NCI-H2171 (cell line): ENCODE measurements around the gene SOX5.
"Not testable (repeated sequence)": the region's sequence is repeated elsewhere in the genome, so short reads cannot be mapped to it uniquely, and the experiment has no call there.

Experiments
- DNase-seq: peaks from one replicate; lab custom pipeline; 2025; lab: John Stamatoyannopoulos, UW

The SOX5 gene

GRCh38 chr12:23831739-23832138 is 117.7 kb downstream of the SOX5 start:
- DNase-seq, result no peak

DNA sequence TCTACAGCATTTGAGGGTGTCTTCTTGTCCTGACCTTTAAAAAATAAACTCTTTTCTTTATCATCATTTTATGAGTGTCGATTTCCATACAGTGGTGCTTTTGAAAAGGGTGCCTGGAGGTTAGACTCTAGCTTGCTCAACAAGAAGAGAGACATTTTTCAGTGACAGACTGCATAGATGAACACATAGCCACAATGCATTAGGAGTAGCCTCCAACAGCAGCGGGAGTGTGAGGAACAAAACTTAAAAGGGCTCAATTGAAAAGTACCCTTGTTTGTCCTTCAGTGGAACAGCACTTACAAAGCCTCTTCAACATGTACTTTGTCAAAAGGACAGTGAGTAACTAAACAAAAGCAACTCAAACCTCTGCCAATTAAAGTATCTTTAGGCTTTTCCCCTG is 119.3 kb downstream of the SOX5 start:
- no peak for DNase-seq

DNA sequence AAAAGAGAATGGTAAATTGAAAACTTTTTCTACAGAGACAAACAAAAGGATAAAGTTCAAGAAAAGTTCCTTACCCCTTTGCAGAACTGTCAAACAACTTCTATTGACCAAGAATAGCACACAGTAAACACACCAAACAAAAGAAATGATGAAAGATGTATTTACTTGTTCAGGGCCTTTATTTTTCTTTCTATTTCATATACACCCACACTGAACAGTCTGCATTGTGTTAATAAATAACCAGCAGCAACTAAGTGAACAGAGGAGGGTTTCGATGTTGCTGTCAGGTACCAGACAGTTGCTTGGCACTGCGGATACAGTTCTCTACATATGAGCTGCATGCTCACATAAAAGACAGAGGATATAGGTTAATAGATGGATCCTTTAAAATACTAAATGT is 122.1 kb downstream of the SOX5 start:
- DNase-seq, result no peak

- DNase-seq, result not testable (repeated sequence)
Measured at GRCh38 chr12:23825124-23825523, 124.3 kb downstream of the SOX5 start.

GRCh38 chr12:23824358-23824757 is 125.1 kb downstream of the SOX5 start:
- DNase-seq, result no peak

DNA sequence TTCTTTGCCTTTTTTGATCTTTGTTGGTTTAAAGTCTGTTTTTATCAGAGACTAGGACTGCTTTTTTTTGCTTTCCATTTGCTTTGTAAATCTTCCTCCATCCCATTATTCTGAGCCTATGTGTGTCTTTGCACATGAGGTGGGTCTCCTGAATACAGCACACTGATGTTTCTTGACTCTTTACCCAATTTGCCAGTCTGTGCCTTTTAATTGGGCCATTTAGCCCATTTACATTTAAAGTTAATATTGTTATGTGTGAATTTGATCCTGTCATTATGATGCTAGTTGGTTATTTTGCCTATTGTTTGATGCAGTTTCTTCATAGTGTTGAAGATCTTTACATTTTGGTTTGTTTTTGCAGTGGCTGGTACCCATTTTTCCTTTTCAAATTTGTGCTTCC is 126.6 kb downstream of the SOX5 start:
- not testable (repeated sequence) for DNase-seq

- no peak for DNase-seq
Measured at GRCh38 chr12:23817345-23817744, 132.1 kb downstream of the SOX5 start.

DNA sequence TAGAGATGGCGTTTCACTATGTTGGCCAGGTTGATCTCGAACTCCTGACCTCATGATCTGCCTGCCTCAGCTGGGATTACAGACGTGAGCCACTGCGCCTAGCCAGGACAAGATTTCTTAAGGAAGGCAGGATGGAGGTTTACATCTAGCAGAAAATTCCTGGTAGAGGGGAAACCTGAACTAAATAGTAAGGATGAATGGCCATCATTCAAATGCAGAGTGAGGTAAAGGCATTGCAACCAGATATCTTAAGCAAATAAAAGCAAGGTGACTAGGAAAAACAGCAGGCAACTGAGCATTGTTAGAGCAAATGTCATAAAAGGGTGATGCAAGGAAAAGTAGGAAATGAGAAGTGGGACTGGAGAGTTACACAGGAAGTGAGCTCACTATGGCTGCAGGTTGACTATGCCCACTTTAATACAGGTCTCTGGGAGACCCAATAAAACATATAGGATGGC is 133.0 kb downstream of the SOX5 start:
- no peak for DNase-seq

GRCh38 chr12:23815810-23816209 is 133.7 kb downstream of the SOX5 start:
- DNase-seq, result no peak

GRCh38 chr12:23813206-23813605 is 136.3 kb downstream of the SOX5 start:
- DNase-seq, result peak; percentile 9

GRCh38 chr12:23810329-23810902 is 139.1 kb downstream of the SOX5 start:
- DNase-seq, result peak; percentile 40

DNA sequence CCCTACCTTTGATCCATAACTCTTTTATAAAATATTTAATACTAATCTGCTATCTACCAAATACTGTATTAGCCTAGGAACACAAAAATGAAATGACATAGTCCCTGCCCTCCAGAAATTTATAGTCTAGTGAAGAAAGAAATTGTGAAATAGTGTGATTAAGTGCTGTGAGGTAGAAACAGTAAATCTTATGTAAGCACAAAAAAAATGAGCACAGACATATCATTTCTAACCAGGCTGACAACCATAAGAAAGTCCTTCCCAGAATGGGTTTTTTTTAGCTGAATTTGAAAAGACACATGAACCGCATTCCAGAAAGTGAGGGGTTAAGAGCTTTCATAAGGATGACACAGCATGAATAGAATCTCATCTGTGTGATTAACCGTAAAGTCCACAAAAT is 145.9 kb downstream of the SOX5 start:
- DNase-seq, result no peak

DNA sequence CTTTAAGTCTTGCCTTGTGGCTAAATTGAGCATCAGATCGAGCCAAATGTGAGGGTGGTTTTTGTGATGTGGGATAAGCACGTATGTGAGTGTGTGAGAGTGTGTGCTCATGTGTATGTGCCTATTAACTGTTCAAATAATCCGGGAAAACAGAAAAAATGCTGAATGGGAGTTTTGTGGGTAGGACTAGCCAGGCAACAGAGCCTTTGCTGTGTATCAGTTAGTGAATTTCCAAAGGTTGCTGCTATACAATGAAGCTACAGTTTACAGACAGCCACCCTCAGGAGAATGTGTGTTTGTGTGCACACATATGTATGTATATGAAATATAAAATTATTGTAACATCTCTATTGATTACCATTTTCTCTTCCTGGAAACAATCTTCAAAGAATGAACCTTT is 154.0 kb downstream of the SOX5 start:
- DNase-seq, result no peak

DNA sequence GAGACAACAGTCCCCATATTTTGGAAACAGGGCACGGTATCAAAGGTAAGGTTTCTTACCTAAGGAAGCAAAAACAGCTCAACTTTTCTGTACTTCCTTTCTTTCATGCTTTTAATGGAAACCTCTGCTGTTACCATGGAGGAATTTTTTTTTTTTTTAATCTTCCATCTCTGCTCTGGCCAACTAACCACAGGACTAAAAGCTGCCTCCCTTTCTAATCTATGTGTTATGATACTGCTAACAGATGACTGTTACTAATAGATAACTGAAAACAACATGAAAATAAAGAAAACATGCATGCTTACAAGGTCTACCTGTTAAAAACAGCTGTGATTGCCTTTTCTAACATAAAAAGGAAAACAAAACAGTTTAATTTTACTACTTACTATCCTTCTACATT is 168.4 kb downstream of the SOX5 start:
- no peak for DNase-seq

- DNase-seq, result no peak
Measured at GRCh38 chr12:23775208-23775607, 174.3 kb downstream of the SOX5 start.

- DNase-seq, result no peak
Measured at GRCh38 chr12:23771240-23771949, 178.1 kb downstream of the SOX5 start.

DNA sequence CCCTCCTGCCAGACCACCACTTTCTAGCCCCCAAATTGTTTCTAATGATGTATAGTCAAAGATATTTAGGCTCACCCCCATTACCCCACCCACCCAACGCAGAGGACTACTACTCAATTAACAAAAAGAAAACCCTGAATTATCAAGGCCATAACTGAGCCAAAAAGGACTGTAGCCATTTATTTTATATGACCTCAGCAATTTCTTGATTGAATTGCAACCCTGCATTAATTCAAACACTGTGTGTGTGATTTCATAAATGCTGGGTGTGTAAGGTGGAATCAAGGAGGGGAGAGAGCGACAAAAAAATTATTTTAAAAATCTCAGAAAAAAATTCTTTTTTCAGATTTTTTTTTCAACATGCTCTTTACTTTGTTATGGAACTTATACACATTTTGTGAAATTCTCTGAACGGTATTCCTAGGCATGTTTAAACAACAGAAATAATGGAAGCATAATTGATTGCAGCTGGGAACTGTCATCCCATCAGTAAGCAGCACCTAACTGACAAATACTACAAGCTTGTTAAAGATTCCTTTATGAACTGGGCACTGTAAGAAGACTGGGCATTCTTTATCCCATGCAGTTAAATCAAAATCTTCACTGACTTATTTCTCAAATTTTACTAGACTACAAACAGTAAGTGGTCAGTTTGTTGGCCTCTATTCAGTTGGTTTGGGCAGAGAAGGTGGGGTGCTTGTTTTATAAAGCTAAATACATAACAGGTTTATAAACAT is 179.1 kb downstream of the SOX5 start:
- no peak for DNase-seq

- DNase-seq, result no peak
Measured at GRCh38 chr12:23767834-23768233, 181.6 kb downstream of the SOX5 start.

DNA sequence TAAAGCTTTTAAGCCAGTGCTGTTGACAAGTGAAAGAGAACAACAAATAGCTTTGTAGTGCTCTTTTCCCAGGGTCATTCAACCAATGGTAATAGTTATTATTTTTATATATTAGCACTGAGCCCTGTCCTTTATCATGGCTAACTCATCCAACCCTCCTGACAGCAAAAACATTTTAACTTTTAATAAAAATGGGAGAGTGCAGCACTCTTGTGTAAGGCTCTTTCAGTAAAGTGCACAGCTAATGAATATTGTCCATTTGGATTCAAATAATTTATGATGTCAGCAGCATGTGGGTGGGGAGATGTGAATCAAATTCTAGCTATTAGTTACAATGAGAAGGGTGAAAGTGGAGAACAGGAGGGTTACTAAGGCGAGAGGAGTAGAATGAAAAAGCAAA is 185.7 kb downstream of the SOX5 start:
- no peak for DNase-seq

GRCh38 chr12:23760495-23760894 is 189.0 kb downstream of the SOX5 start:
- DNase-seq, result no peak

DNA sequence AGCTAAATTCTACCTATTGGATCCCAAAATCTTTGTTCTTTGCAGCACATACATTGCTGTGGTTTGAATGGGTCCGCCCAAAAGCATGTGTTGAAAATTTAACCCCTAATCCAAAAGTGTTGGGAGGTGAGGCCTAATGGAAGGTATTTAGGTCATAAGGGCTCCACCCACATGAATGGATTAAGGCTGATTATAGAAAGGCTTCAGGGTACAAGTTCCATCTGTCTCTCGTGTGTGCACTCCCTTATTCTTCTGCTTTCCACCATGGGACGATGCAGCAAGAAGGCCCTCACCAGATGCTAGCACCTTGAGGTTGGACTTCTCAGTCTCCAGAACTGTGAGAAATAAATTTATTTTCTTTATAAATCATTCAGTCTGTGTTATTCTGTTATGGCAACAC is 190.9 kb downstream of the SOX5 start:
- no peak for DNase-seq

- no peak for DNase-seq
Measured at GRCh38 chr12:23757541-23757962, 191.9 kb downstream of the SOX5 start.

DNA sequence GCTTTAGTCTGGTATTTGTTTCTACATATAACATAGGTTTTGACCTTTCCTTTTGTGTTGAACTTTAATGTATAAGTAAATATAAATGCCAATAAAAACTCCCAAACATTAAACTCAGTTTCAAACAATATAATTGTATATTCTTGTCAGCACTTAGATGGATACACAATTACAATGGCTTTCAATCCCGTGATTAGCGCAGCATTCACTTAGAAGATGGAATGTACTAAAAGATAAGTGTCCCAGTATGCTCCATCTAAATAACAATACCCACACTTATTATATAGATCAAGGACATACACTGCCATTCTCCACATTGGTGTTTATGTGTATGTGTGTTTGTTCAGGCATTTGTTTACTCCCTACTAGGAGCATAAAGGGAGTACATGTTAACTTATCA is 193.1 kb downstream of the SOX5 start:
- no peak for DNase-seq
